GM12891 (cell line): ENCODE measurements around the gene RASAL1.

ENCODE experiments used
- PAX5 ChIP-seq: IDR thresholded peaks from 2 replicates; pipeline ENCODE4 v1.6.1; 2011; ENCODE audit warnings: low read length, moderate library complexity, mild to moderate bottlenecking; ENCODE audit not compliant: insufficient read depth, severe bottlenecking
- POLR2A ChIP-seq: IDR thresholded peaks from 2 replicates; pipeline ENCODE4 v1.6.1; 2011; ENCODE audit warnings: low read depth, low read length, control low read depth
- POLR2AphosphoS5 ChIP-seq: IDR thresholded peaks from 2 replicates; pipeline ENCODE4 v1.6.1; 2011; ENCODE audit warnings: low read depth, low read length, control low read depth
- POU2F2 ChIP-seq: IDR thresholded peaks from 2 replicates; pipeline ENCODE4 v1.6.1; 2011; ENCODE audit warnings: low read depth, mild to moderate bottlenecking, control low read depth, low read length, moderate library complexity
- SPI1 ChIP-seq: IDR thresholded peaks from 2 replicates; pipeline ENCODE4 v1.6.1; 2011; ENCODE audit warnings: low read depth, low read length, control low read depth
- TAF1 ChIP-seq: IDR thresholded peaks from 2 replicates; pipeline ENCODE4 v1.6.1; 2011; ENCODE audit warnings: low read depth, low read length, control low read depth

GRCh38 chr12:113098441-113099028 lies 37.0 kb downstream of the RASAL1 start:
- no peak for TF ChIP-seq POLR2AphosphoS5
- TF ChIP-seq POLR2A = no peak
- TF ChIP-seq TAF1 = no peak
- TF ChIP-seq SPI1 = no peak
- no peak for TF ChIP-seq POU2F2
- no peak for TF ChIP-seq PAX5
